ENCODE results near the gene EVA1C.

GRCh38 chr21:32494934-32495709, 82.6 kb downstream of the EVA1C start:
- TF ChIP-seq CTCF (conservative IDR thresholded peaks at IDR 0.05 in 1 of 2, IDR thresholded peaks at IDR 0.05 in 1 of 2; ENCODE audit: extremely low read depth in 1 of 2, insufficient read depth in 1 of 2, low read depth in 1 of 2, low read length in 2 of 2) = no peak
- TF ChIP-seq EZH2 (IDR thresholded peaks at IDR 0.05; ENCODE audit: borderline replicate concordance, low read length) = no peak
